DMS79 treated with DMSO at 0.1 percent for 48 hours (cell line): ENCODE results near the gene RAB1A.

Experiments used
- DNase-seq: peaks from one replicate; lab custom pipeline; 2025; lab: John Stamatoyannopoulos, UW

The RAB1A gene

GRCh38 chr2:65061146-65061909 is 68.6 kb downstream of the RAB1A start:
- no peak for DNase-seq

- no peak for DNase-seq
These were observed 70.8 kb downstream of the RAB1A start for GRCh38 chr2:65059071-65059470.

GRCh38 chr2:65057391-65058052 is 72.4 kb downstream of the RAB1A start:
- DNase-seq, result peak; percentile 88

- DNase-seq, result no peak
These were observed 72.9 kb downstream of the RAB1A start for GRCh38 chr2:65057054-65057375.

GRCh38 chr2:65056215-65057053 is 73.5 kb downstream of the RAB1A start, which contains the start of gene CEP68:
Gene CEP68 (plus strand): TSS chr2:65056416. CDS start chr2:65069445, 13,029 bp downstream.
- peak; percentile 94 for DNase-seq

GRCh38 chr2:65055422-65056214 is 74.3 kb downstream of the RAB1A start:
- DNase-seq, result peak; percentile 82

- no peak for DNase-seq
These were observed 75.0 kb downstream of the RAB1A start for GRCh38 chr2:65054749-65055421.

GRCh38 chr2:65053199-65053598 is 76.7 kb downstream of the RAB1A start:
- no peak for DNase-seq

GRCh38 chr2:65050931-65051330 is 79.0 kb downstream of the RAB1A start:
- no peak for DNase-seq

GRCh38 chr2:65049010-65049639 is 80.8 kb downstream of the RAB1A start:
- DNase-seq, result peak; percentile 16

- no peak for DNase-seq
These were observed 83.1 kb downstream of the RAB1A start for GRCh38 chr2:65046633-65047407.

- no peak for DNase-seq
These were observed 84.3 kb downstream of the RAB1A start for GRCh38 chr2:65045651-65046050.

- no peak for DNase-seq
These were observed 85.7 kb downstream of the RAB1A start for GRCh38 chr2:65044097-65044735.

- DNase-seq, result no peak
These were observed 86.9 kb downstream of the RAB1A start for GRCh38 chr2:65043001-65043400.

- peak; percentile 74 for DNase-seq
These were observed 89.3 kb downstream of the RAB1A start for GRCh38 chr2:65040400-65041261.

GRCh38 chr2:65039640-65040039 is 90.3 kb downstream of the RAB1A start:
- no peak for DNase-seq

- DNase-seq, result no peak
These were observed 92.7 kb downstream of the RAB1A start for GRCh38 chr2:65037178-65037577.
